Measurements from ENCODE around the gene MAP4K4. TPM values are rescaled to one million over a fixed set of nuclear protein-coding genes. Genes with fewer than 3 reads are reported as not detected.

MAP4K4 gene
- total and polyA plus RNA-seq, 2 of the 13 experiments (the other 11 are each of a cell fraction or from before 2014, with no cell fraction given): 105 to 264 TPM

DNA sequence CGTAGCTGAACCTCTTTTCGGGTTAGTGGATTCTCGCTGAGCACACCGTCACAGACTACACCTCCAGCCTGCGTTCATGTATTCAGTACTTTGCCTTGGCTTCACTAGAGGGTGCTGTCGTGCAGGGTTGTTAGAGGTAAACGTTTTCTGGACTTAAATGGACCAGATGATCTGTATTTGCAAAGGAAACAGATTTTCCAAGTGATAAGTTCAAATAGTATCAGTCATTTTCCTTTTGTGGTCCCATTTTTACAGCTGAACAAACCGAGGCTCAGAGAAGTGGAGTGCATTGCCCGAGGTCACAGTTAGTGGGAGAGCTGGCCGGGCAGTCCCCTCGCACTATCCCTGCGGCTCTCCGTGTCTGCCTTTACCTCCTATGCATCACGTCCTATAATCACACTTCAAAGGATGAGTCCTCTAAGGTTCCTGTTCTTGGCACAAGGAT is 125.9 kb downstream of the MAP4K4 start (continued):
- no peak for TF ChIP-seq SATB2 (CRISPR knock-in tag; IDR thresholded peaks at IDR 0.05)
- TF ChIP-seq, protein P1, sequence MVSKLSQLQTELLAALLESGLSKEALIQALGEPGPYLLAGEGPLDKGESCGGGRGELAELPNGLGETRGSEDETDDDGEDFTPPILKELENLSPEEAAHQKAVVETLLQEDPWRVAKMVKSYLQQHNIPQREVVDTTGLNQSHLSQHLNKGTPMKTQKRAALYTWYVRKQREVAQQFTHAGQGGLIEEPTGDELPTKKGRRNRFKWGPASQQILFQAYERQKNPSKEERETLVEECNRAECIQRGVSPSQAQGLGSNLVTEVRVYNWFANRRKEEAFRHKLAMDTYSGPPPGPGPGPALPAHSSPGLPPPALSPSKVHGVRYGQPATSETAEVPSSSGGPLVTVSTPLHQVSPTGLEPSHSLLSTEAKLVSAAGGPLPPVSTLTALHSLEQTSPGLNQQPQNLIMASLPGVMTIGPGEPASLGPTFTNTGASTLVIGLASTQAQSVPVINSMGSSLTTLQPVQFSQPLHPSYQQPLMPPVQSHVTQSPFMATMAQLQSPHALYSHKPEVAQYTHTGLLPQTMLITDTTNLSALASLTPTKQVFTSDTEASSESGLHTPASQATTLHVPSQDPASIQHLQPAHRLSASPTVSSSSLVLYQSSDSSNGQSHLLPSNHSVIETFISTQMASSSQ (IDR thresholded peaks at IDR 0.05; ENCODE audit: low read depth): no peak
- TF ChIP-seq, protein P1 (CRISPR knock-in tag; IDR thresholded peaks at IDR 0.05; ENCODE audit: borderline replicate concordance): no peak
- TF ChIP-seq EED (CRISPR knock-in tag; IDR thresholded peaks at IDR 0.05): no peak
- TF ChIP-seq ZFY (CRISPR knock-in tag; IDR thresholded peaks at IDR 0.05): no peak
- no peak for TF ChIP-seq NR1H2 (CRISPR knock-in tag; IDR thresholded peaks at IDR 0.05; ENCODE audit: borderline replicate concordance, low read depth)
- TF ChIP-seq ZNF724P (CRISPR knock-in tag; IDR thresholded peaks at IDR 0.05; ENCODE audit: borderline replicate concordance): no peak
- TF ChIP-seq HNRNPK (IDR thresholded peaks at IDR 0.05; ENCODE audit: low read depth, low read length, poor library complexity, severe bottlenecking): no peak
- TF ChIP-seq KDM3A (CRISPR knock-in tag; IDR thresholded peaks at IDR 0.05; ENCODE audit: low read depth): no peak
- peak; percentile 40 for TF ChIP-seq CEBPG (CRISPR knock-in tag; IDR thresholded peaks at IDR 0.05)
- TF ChIP-seq, protein P2, sequence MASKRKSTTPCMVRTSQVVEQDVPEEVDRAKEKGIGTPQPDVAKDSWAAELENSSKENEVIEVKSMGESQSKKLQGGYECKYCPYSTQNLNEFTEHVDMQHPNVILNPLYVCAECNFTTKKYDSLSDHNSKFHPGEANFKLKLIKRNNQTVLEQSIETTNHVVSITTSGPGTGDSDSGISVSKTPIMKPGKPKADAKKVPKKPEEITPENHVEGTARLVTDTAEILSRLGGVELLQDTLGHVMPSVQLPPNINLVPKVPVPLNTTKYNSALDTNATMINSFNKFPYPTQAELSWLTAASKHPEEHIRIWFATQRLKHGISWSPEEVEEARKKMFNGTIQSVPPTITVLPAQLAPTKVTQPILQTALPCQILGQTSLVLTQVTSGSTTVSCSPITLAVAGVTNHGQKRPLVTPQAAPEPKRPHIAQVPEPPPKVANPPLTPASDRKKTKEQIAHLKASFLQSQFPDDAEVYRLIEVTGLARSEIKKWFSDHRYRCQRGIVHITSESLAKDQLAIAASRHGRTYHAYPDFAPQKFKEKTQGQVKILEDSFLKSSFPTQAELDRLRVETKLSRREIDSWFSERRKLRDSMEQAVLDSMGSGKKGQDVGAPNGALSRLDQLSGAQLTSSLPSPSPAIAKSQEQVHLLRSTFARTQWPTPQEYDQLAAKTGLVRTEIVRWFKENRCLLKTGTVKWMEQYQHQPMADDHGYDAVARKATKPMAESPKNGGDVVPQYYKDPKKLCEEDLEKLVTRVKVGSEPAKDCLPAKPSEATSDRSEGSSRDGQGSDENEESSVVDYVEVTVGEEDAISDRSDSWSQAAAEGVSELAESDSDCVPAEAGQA (IDR thresholded peaks at IDR 0.05; ENCODE audit: low read depth): no peak
- TF ChIP-seq, protein P2 (CRISPR knock-in tag; IDR thresholded peaks at IDR 0.05; ENCODE audit: borderline replicate concordance): no peak
- TF ChIP-seq ZNF546 (CRISPR knock-in tag; conservative IDR thresholded peaks at IDR 0.05): no peak
- no peak for TF ChIP-seq ZFP62 (CRISPR knock-in tag; IDR thresholded peaks at IDR 0.05)
- TF ChIP-seq ZNF781 (CRISPR knock-in tag; IDR thresholded peaks at IDR 0.05; ENCODE audit: borderline replicate concordance, not compliant biosample characterization): no peak
- TF ChIP-seq ZNF713 (CRISPR knock-in tag; IDR thresholded peaks at IDR 0.05): no peak
- TF ChIP-seq, protein P3, sequence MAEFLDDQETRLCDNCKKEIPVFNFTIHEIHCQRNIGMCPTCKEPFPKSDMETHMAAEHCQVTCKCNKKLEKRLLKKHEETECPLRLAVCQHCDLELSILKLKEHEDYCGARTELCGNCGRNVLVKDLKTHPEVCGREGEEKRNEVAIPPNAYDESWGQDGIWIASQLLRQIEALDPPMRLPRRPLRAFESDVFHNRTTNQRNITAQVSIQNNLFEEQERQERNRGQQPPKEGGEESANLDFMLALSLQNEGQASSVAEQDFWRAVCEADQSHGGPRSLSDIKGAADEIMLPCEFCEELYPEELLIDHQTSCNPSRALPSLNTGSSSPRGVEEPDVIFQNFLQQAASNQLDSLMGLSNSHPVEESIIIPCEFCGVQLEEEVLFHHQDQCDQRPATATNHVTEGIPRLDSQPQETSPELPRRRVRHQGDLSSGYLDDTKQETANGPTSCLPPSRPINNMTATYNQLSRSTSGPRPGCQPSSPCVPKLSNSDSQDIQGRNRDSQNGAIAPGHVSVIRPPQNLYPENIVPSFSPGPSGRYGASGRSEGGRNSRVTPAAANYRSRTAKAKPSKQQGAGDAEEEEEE (CRISPR knock-in tag; IDR thresholded peaks at IDR 0.05; ENCODE audit: borderline replicate concordance): no peak
- no peak for TF ChIP-seq THYN1 (CRISPR knock-in tag; IDR thresholded peaks at IDR 0.05; ENCODE audit: borderline replicate concordance, low read depth)
- no peak for TF ChIP-seq ZNF619 (CRISPR knock-in tag; IDR thresholded peaks at IDR 0.05)
- no peak for TF ChIP-seq NFKB2 (CRISPR knock-in tag; IDR thresholded peaks at IDR 0.05; ENCODE audit: borderline replicate concordance)
